ENCODE data around the gene LENG8.

GRCh38 chr19:54454781-54455675 is 6.0 kb downstream of the LENG8 start:
- TF ChIP-seq REST (tag by site-specific recombination; IDR thresholded peaks at IDR 0.05) (no peak), ZNF610 (tag by site-specific recombination; IDR thresholded peaks at IDR 0.05; ENCODE audit: borderline replicate concordance) (no peak)

Data from HEK293 (cell line).